NCI-H1092 treated with DMSO at 0.1 percent for 48 hours (cell line): ENCODE measurements around the gene FNBP1.
"Not testable (repeated sequence)": the region's sequence is repeated elsewhere in the genome, so short reads cannot be mapped to it uniquely, and the experiment has no call there.

ENCODE experiments used
- DNase-seq: peaks from one replicate; lab custom pipeline; 2025; lab: John Stamatoyannopoulos, UW

The FNBP1 gene

GRCh38 chr9:129919277-129919676 lies 123.7 kb downstream of the FNBP1 start:
- DNase-seq, result no peak

- DNase-seq, result no peak
Observed at GRCh38 chr9:129918296-129918950, 124.6 kb downstream of the FNBP1 start.

GRCh38 chr9:129916707-129917106 lies 126.3 kb downstream of the FNBP1 start:
- DNase-seq, result no peak

- no peak for DNase-seq
Observed at GRCh38 chr9:129914051-129914450, 128.9 kb downstream of the FNBP1 start.

GRCh38 chr9:129910628-129911567 lies 132.1 kb downstream of the FNBP1 start:
- no peak for DNase-seq

- DNase-seq, result no peak
Observed at GRCh38 chr9:129909851-129910250, 133.1 kb downstream of the FNBP1 start.

- no peak for DNase-seq
Observed at GRCh38 chr9:129908906-129909305, 134.1 kb downstream of the FNBP1 start.

- DNase-seq, result no peak
Observed at GRCh38 chr9:129907201-129907600, 135.8 kb downstream of the FNBP1 start.

GRCh38 chr9:129906298-129906697 lies 136.7 kb downstream of the FNBP1 start:
- DNase-seq, result no peak

GRCh38 chr9:129904734-129905133 lies 138.3 kb downstream of the FNBP1 start:
- no peak for DNase-seq

- no peak for DNase-seq
Observed at GRCh38 chr9:129902740-129903134, 140.3 kb downstream of the FNBP1 start.

- DNase-seq, result no peak
Observed at GRCh38 chr9:129901993-129902739, 140.8 kb downstream of the FNBP1 start.

- DNase-seq, result no peak
Observed at GRCh38 chr9:129900263-129901027, 142.5 kb downstream of the FNBP1 start.

- DNase-seq, result no peak
Observed at GRCh38 chr9:129899620-129900019, 143.4 kb downstream of the FNBP1 start.

GRCh38 chr9:129898185-129898584 lies 144.8 kb downstream of the FNBP1 start:
- no peak for DNase-seq

- DNase-seq, result no peak
Observed at GRCh38 chr9:129897263-129897662, 145.7 kb downstream of the FNBP1 start.

- no peak for DNase-seq
Observed at GRCh38 chr9:129895376-129896268, 147.4 kb downstream of the FNBP1 start.

GRCh38 chr9:129894120-129894823 lies 148.7 kb downstream of the FNBP1 start:
- no peak for DNase-seq

- no peak for DNase-seq
Observed at GRCh38 chr9:129891569-129891968, 151.4 kb downstream of the FNBP1 start.

GRCh38 chr9:129890718-129891299 lies 152.2 kb downstream of the FNBP1 start:
- DNase-seq, result not testable (repeated sequence)
